K562 (cell line): ENCODE measurements around the gene HPN. TPM values are rescaled to one million over a fixed set of nuclear protein-coding genes. Genes with fewer than 3 reads are reported as not detected.
"Not testable (repeated sequence)": the region's sequence is repeated elsewhere in the genome, so short reads cannot be mapped to it uniquely, and the experiment has no call there.

ENCODE experiments used
- ATAC-seq: fragments of 200-7000 bp; cut with Tn5 transposase; 3 replicates; pipeline ENCODE4 v1.9.1; 2020; ENCODE audit warnings: moderate library complexity
- BruUV-seq: library from RNA; stranded (reverse); fragments of 400-500 nt; replicated peaks from 2 replicates; lab custom pipeline; 2021; lab: Mats Ljungman, UMichigan
- CTCF ChIA-PET: fragments of 300-600 bp; formaldehyde crosslinking; extraction: SDS; loops from one replicate; lab custom pipeline; 2021; ENCODE audit warnings: low intra/inter-chr PET ratio; lab: Yijun Ruan, JAX
- POLR2A ChIA-PET: fragments of 300-600, 350-650 bp; sonication (Branson Sonifier 250); formaldehyde crosslinking; extraction: SDS; loops from one replicate; lab custom pipeline; 2021; ENCODE audit warnings: antibody characterized with exemption, inconsistent platforms; lab: Yijun Ruan, JAX
- DNase-seq, 4 experiments: peaks; one replicate each; pipeline versions ENCODE4 v3.0.0 to v3.0.0-alpha.2; 2011 to 2018; ENCODE audit warnings: low spot score in 3 of 4, mixed read lengths in 3 of 4; ENCODE audit errors: extremely low read depth in 1 of 4
- FAIRE-seq: peaks from 2 replicates; lab custom pipeline; 2011; peaks lifted over from hg19 to GRCh38; lab: Jason Lieb, UNC
- H2AFZ ChIP-seq: 2 replicates; pipeline ENCODE4 v1.6.0; 2011; ENCODE audit warnings: low read depth, low read length, control low read depth, inconsistent platforms
- H3K27ac ChIP-seq: fragments of 200-600 bp; 3 replicates; pipeline ENCODE4 v1.8.0; 2011; ENCODE audit warnings: low read depth, mild to moderate bottlenecking, control low read depth, inconsistent platforms, low read length, moderate library complexity, mixed read lengths; ENCODE audit errors: extremely low read depth
- H3K27me3 ChIP-seq, 2 experiments: fragments of 300-600 bp in 1 of 2; 2 replicates in 1 of 2; 3 replicates in 1 of 2; pipeline versions ENCODE4 v1.6.0 to v1.8.0; 2011; ENCODE audit warnings: inconsistent platforms in 2 of 2, low read length in 2 of 2, mild to moderate bottlenecking in 1 of 2, mixed read lengths in 1 of 2, moderate library complexity in 1 of 2; ENCODE audit not compliant: control insufficient read depth in 2 of 2, insufficient read depth in 2 of 2
- H3K36me3 ChIP-seq: fragments of 300-600 bp; 3 replicates; pipeline ENCODE4 v1.8.0; 2011; ENCODE audit warnings: mild to moderate bottlenecking, low read length, inconsistent platforms; ENCODE audit not compliant: control insufficient read depth, insufficient read depth
- H3K4me1 ChIP-seq, 2 experiments: fragments of 200-600 bp in 1 of 2; replicated peaks in 1 of 2; 2 replicates in 1 of 2; 3 replicates in 1 of 2; pipeline versions ENCODE4 v1.5.1 to v1.8.0; 2011; ENCODE audit warnings: inconsistent platforms in 2 of 2, low read length in 2 of 2, mild to moderate bottlenecking in 1 of 2, mixed read lengths in 1 of 2, moderate library complexity in 1 of 2; ENCODE audit not compliant: control insufficient read depth in 2 of 2, insufficient read depth in 2 of 2
- H3K4me2 ChIP-seq: 2 replicates; pipeline ENCODE4 v1.6.1; 2011; ENCODE audit warnings: low read length, control low read depth, inconsistent platforms, mixed read lengths; ENCODE audit not compliant: insufficient read depth
- H3K4me3 ChIP-seq: fragments of 200-600 bp; sonication (generic), shearing (Covaris generic); 2 replicates; pipeline ENCODE4 v1.5.1; 2016; ENCODE audit warnings: control low read depth, inconsistent platforms
- H3K79me2 ChIP-seq: fragments of 200-600 bp; 3 replicates; pipeline ENCODE4 v1.8.0; 2011; ENCODE audit warnings: low read length, inconsistent platforms; ENCODE audit not compliant: control insufficient read depth, insufficient read depth
- H3K9ac ChIP-seq, 2 experiments: 2 replicates each; pipeline versions ENCODE4 v1.6.0 to v1.6.1; 2011; ENCODE audit warnings: low read depth in 2 of 2, low read length in 2 of 2, control low read depth in 1 of 2, inconsistent platforms in 1 of 2, mild to moderate bottlenecking in 1 of 2, mixed read lengths in 1 of 2; ENCODE audit not compliant: insufficient read depth in 1 of 2
- H3K9me1 ChIP-seq: one replicate; pipeline ENCODE4 v1.6.0; 2011; ENCODE audit warnings: inconsistent platforms, mild to moderate bottlenecking, low read length, moderate library complexity; ENCODE audit not compliant: control insufficient read depth, insufficient read depth
- H3K9me3 ChIP-seq: replicated peaks from 2 replicates; pipeline ENCODE4 v1.5.1; 2011; ENCODE audit warnings: low read depth, low read length, inconsistent platforms; ENCODE audit not compliant: control insufficient read depth, insufficient read depth
- H4K20me1 ChIP-seq: replicated peaks from 2 replicates; pipeline ENCODE4 v1.6.1; 2011; ENCODE audit warnings: low read length, inconsistent platforms, mixed read lengths; ENCODE audit not compliant: control insufficient read depth, insufficient read depth
- BCOR ChIP-seq: fragments of 450-650 bp; IDR thresholded peaks from 2 replicates; pipeline ENCODE4 v1.6.1; 2016
- RBM25 ChIP-seq: fragments of 200-400 bp; formaldehyde crosslinking; IDR thresholded peaks from 2 replicates; pipeline ENCODE4 v1.6.1; 2018; ENCODE audit warnings: low read length, low read depth, moderate library complexity; ENCODE audit not compliant: severe bottlenecking
- ZNF121 ChIP-seq: sonication (generic); formaldehyde crosslinking; conservative IDR thresholded peaks from 2 replicates; pipeline ENCODE4 v1.8.0; 2022; ENCODE audit warnings: missing genetic modification reagents
- WGBS: fragments of 100-300 bp; shearing (Covaris generic); methylation state at CpG from one replicate; pipeline ENCODE4 v1.1.6; 2016; ENCODE audit warnings: low coverage, mixed read lengths; ENCODE audit not compliant: insufficient coverage; ENCODE audit errors: missing lambda C conversion rate; 5-methylcytosine and 5-hydroxymethylcytosine counted together
- in situ Hi-C: fragments of 300-500 bp; cut with MboI; formaldehyde crosslinking; loops from 4 replicates; pipeline ENCODE4 v1.15.0; 2018; ENCODE audit warnings: inconsistent platforms, mixed read lengths
- intact Hi-C: fragments of 100-400 bp; cut with micrococcal nuclease; formaldehyde crosslinking; loops from 2 replicates; pipeline ENCODE4 v1.14.2; 2022
- polyA plus RNA-seq, 8 experiments: library from polyadenylated mRNA; depleted of rRNA in 4 of 8; stranded (reverse) in 5 of 8; unstranded in 3 of 8; fragments of >200 nt; fragmentation: Nextera tagmentation in 2 of 8; fragmentation: Illumina TruSeq in 1 of 8; extraction: Ambion mirVana in 2 of 8; extraction: Trizol in 1 of 8; gene quantifications; 2 replicates each; pipeline versions ENCODE4 v1.2.1 to v1.2.3, GENCODE V29; 2011 to 2014; ENCODE audit warnings: inconsistent platforms in 1 of 8, missing spikeins in 1 of 8
- total RNA-seq, 7 experiments: library from RNA; depleted of rRNA in 6 of 7; stranded (reverse); fragments of >200 nt in 6 of 7; fragmentation: Illumina TruSeq in 2 of 7; extraction: Trizol in 2 of 7; gene quantifications; 2 replicates each; pipeline versions ENCODE4 v1.2.1 to v1.2.3, GENCODE V29; 2011 to 2021; ENCODE audit warnings: low replicate concordance in 1 of 7

Gene HPN
- total and polyA plus RNA-seq, 9 of the 15 experiments (the other 6 are each of a cell fraction or from before 2014, with no cell fraction given) = 0.10 to 0.20 TPM; not detected in 7

GRCh38 chr19:35050662-35051061 lies 9.1 kb downstream of the HPN start:
- DNase-seq, H3K9me3 ChIP-seq, BruUV-seq, H3K27me3 ChIP-seq, H3K9ac ChIP-seq, H3K4me3 ChIP-seq, H4K20me1 ChIP-seq, H3K36me3 ChIP-seq, H3K79me2 ChIP-seq, intact Hi-C loops, FAIRE-seq, H3K4me2 ChIP-seq, H3K9me1 ChIP-seq, ATAC-seq, H3K27ac ChIP-seq, H3K4me1 ChIP-seq, H2AFZ ChIP-seq, in situ Hi-C loops: not testable (repeated sequence)
- ChIA-PET POLR2A (interaction anchor here (1.5 kb wide), 1 partner anchor 8 kb away, joined by 5 read pairs; no protein-coding TSS in a partner anchor), CTCF (interaction anchor here (0.7 kb wide), 1 partner anchor 40 kb away, joined by 3 read pairs; no protein-coding TSS in a partner anchor)
- WGBS = 20% methylated on average over 1 of the region's 2 CpGs
- TF ChIP-seq ZNF121 = peak; percentile 45

DNA sequence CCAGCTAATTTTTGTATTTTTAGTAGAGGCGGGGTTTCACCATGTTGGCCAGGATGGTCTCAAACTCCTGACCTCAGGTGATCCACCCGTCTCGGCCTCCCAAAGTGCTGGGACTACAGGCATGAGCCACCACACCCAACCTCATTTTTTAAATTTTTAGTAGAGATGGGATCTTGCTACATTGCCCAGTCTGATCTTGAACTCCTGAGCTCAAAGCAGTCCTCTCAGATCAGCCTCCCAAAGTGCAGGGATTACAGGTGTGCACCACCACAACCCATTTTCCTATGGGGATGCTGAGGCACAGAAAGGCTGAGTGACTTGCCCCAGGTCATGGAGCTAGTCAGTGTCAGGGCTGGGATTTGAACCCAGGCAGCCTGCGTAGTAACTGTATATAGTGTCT lies 9.7 kb downstream of the HPN start:
- POLR2A ChIA-PET = interaction anchor here (0.6 kb wide), 1 partner anchor 215 kb away, joined by 3 read pairs; no protein-coding TSS in a partner anchor
- H3K4me3 ChIP-seq, intact Hi-C loops, FAIRE-seq, H4K20me1 ChIP-seq, H3K36me3 ChIP-seq, ATAC-seq, BruUV-seq, H3K9me3 ChIP-seq, H3K9me1 ChIP-seq, in situ Hi-C loops, DNase-seq, CTCF ChIA-PET, H3K27ac ChIP-seq, H2AFZ ChIP-seq, H3K4me2 ChIP-seq, H3K9ac ChIP-seq: not testable (repeated sequence)
- WGBS = 37% methylated on average over 4 of the region's 4 CpGs
- TF ChIP-seq RBM25 = peak; percentile 46
- TF ChIP-seq BCOR = peak; percentile 72
- peak; percentile 97 for TF ChIP-seq ZNF121
- TF ChIP-seq, all 486 proteins: peak for 3; not testable (repeated sequence) for 483
- H3K4me1 ChIP-seq, H3K27me3 ChIP-seq, H3K79me2 ChIP-seq: not testable (repeated sequence)
